ENCODE measurements around the gene GINS1.

GRCh38 chr20:25484911-25485511, 77.5 kb downstream of the GINS1 start:
- TF ChIP-seq TAF1 (IDR thresholded peaks at IDR 0.05; ENCODE audit: low read depth) (no peak), MAX (IDR thresholded peaks at IDR 0.05) (no peak), EGR1 (IDR thresholded peaks at IDR 0.05) (no peak), FOXM1 (IDR thresholded peaks at IDR 0.05; ENCODE audit: borderline replicate concordance, low read depth) (no peak), CREB1 (IDR thresholded peaks at IDR 0.05; ENCODE audit: low read depth) (no peak), RAD21 (IDR thresholded peaks at IDR 0.05; ENCODE audit: low read depth) (no peak), REST (IDR thresholded peaks at IDR 0.05; ENCODE audit: low read depth) (no peak), YY1 (IDR thresholded peaks at IDR 0.05; ENCODE audit: low read depth) (no peak)

All from Ishikawa (cell line).